HG03097 (cell line): ENCODE data around the gene NR2C2AP.
"Not testable (repeated sequence)": the region's sequence is repeated elsewhere in the genome, so short reads cannot be mapped to it uniquely, and the experiment has no call there.

Experiments
- ATAC-seq: cut with Tn5 transposase; IDR thresholded peaks from one replicate; pipeline ENCODE4 v1.9.1; 2021; ENCODE audit not compliant: unreplicated experiment, low FRiP score

NR2C2AP gene

GRCh38 chr19:19203012-19203856 is at the start of gene NR2C2AP:
Gene NR2C2AP (minus strand): TSS chr19:19203414. CDS start chr19:19203060, 354 bp downstream.
- peak; percentile 41 for ATAC-seq

GRCh38 chr19:19250196-19250801 is 47.1 kb upstream of the NR2C2AP start:
- no peak for ATAC-seq

- no peak for ATAC-seq
These were observed 37.3 kb upstream of the NR2C2AP start for GRCh38 chr19:19240476-19240875.

- ATAC-seq = no peak
These were observed 36.5 kb upstream of the NR2C2AP start for GRCh38 chr19:19239675-19240074.

- no peak for ATAC-seq
These were observed 35.1 kb upstream of the NR2C2AP start for GRCh38 chr19:19238126-19238894.

GRCh38 chr19:19236173-19236572 is 33.0 kb upstream of the NR2C2AP start:
- no peak for ATAC-seq

GRCh38 chr19:19234220-19234816 is 31.1 kb upstream of the NR2C2AP start:
- ATAC-seq = no peak

GRCh38 chr19:19232261-19232721 is 29.1 kb upstream of the NR2C2AP start:
- no peak for ATAC-seq

GRCh38 chr19:19230999-19231398 is 27.8 kb upstream of the NR2C2AP start:
- no peak for ATAC-seq

GRCh38 chr19:19229701-19230100 is 26.5 kb upstream of the NR2C2AP start:
- no peak for ATAC-seq

GRCh38 chr19:19227217-19227616 is 24.0 kb upstream of the NR2C2AP start:
- ATAC-seq = no peak

- ATAC-seq = no peak
These were observed 23.4 kb upstream of the NR2C2AP start for GRCh38 chr19:19226663-19227062.

- ATAC-seq = no peak
These were observed 23.0 kb upstream of the NR2C2AP start for GRCh38 chr19:19226204-19226603.

GRCh38 chr19:19224852-19225494 is 21.8 kb upstream of the NR2C2AP start:
- ATAC-seq = no peak

GRCh38 chr19:19224150-19224851 is 21.1 kb upstream of the NR2C2AP start:
- ATAC-seq = no peak

GRCh38 chr19:19223636-19224035 is 20.4 kb upstream of the NR2C2AP start:
- ATAC-seq = no peak

GRCh38 chr19:19223060-19223459 is 19.8 kb upstream of the NR2C2AP start:
- no peak for ATAC-seq

- not testable (repeated sequence) for ATAC-seq
These were observed 17.8 kb upstream of the NR2C2AP start for GRCh38 chr19:19221000-19221399.

GRCh38 chr19:19218911-19219310 is 15.7 kb upstream of the NR2C2AP start:
- no peak for ATAC-seq

- no peak for ATAC-seq
These were observed 13.9 kb upstream of the NR2C2AP start for GRCh38 chr19:19217099-19217498.
